PC-9 (cell line): ENCODE data around the gene SDK1.

ENCODE experiments used
- EZH2 ChIP-seq: fragments of 200-600 bp; sonication (generic); IDR thresholded peaks from 2 replicates; pipeline ENCODE4 v1.8.0; 2017; ENCODE audit warnings: antibody characterized with exemption, low read depth
- TF ChIP-seq, protein P1 (sequence below): fragments of 200-600 bp; sonication (generic); conservative IDR thresholded peaks from 2 replicates; pipeline ENCODE4 v1.6.1; 2017; ENCODE audit warnings: mixed run types, antibody characterized with exemption, mild to moderate bottlenecking, moderate library complexity

DNA sequence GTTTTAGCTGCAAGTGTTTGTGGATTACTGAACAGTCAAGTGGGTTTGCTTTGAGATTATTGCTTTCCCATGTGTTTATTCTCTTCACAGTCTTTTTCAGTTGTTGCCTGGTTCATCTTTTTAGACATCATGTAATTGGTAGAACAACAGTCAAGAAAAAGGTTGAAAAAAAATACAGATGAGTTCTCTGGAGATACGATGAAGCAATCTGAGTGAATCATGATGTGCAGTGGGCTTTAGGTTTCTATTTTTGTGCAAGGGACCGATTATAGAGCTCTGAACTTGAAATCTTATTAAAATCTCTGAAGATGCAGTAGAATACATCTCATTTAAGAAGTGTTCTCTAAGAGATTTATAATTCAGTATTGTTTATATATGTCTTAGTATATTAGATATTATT is 145.7 kb downstream of the SDK1 start:
- TF ChIP-seq, protein P1, sequence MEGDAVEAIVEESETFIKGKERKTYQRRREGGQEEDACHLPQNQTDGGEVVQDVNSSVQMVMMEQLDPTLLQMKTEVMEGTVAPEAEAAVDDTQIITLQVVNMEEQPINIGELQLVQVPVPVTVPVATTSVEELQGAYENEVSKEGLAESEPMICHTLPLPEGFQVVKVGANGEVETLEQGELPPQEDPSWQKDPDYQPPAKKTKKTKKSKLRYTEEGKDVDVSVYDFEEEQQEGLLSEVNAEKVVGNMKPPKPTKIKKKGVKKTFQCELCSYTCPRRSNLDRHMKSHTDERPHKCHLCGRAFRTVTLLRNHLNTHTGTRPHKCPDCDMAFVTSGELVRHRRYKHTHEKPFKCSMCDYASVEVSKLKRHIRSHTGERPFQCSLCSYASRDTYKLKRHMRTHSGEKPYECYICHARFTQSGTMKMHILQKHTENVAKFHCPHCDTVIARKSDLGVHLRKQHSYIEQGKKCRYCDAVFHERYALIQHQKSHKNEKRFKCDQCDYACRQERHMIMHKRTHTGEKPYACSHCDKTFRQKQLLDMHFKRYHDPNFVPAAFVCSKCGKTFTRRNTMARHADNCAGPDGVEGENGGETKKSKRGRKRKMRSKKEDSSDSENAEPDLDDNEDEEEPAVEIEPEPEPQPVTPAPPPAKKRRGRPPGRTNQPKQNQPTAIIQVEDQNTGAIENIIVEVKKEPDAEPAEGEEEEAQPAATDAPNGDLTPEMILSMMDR: no peak
- no peak for TF ChIP-seq EZH2
